Smooth muscle cell (in vitro differentiated cells): Measurements from ENCODE around the gene FLOT1. TPM values are rescaled to one million over a fixed set of nuclear protein-coding genes. Genes with fewer than 3 reads are reported as not detected.

Experiments used
- DNase-seq: peaks from one replicate; lab custom pipeline; 2025; ENCODE audit not compliant: unreplicated experiment; lab: John Stamatoyannopoulos, UW
- H2AFZ ChIP-seq: fragments of 200-600 bp; sonication (generic); 2 replicates; pipeline ENCODE4 v1.6.0; 2016; ENCODE audit warnings: antibody characterized with exemption, low read depth, mild to moderate bottlenecking
- H3F3A ChIP-seq: fragments of 200-600 bp; sonication (generic); 2 replicates; pipeline ENCODE4 v1.6.0; 2017; ENCODE audit warnings: antibody characterized with exemption, low read depth
- H3K27ac ChIP-seq: fragments of 200-600 bp; sonication (generic); 2 replicates; pipeline ENCODE4 v1.5.1; 2016; ENCODE audit warnings: low read depth, mild to moderate bottlenecking
- H3K27me3 ChIP-seq: fragments of 200-600 bp; sonication (generic); 2 replicates; pipeline ENCODE4 v1.6.1; 2016; ENCODE audit warnings: low read depth, mild to moderate bottlenecking
- H3K36me3 ChIP-seq: fragments of 200-600 bp; sonication (generic); 2 replicates; pipeline ENCODE4 v1.5.1; 2016; ENCODE audit warnings: low read depth
- H3K4me1 ChIP-seq: fragments of 200-600 bp; sonication (generic); 2 replicates; pipeline ENCODE4 v1.5.1; 2016; ENCODE audit warnings: low read depth
- H3K4me2 ChIP-seq: fragments of 200-600 bp; sonication (generic); 2 replicates; pipeline ENCODE4 v1.6.0; 2016; ENCODE audit warnings: mild to moderate bottlenecking
- H3K4me3 ChIP-seq: fragments of 200-600 bp; sonication (generic); 2 replicates; pipeline ENCODE4 v1.5.1; 2016; ENCODE audit warnings: mild to moderate bottlenecking
- H3K79me2 ChIP-seq: fragments of 200-600 bp; sonication (generic); 2 replicates; pipeline ENCODE4 v1.6.0; 2016; ENCODE audit warnings: low read depth, mild to moderate bottlenecking
- H3K9ac ChIP-seq: fragments of 200-600 bp; sonication (generic); 2 replicates; pipeline ENCODE4 v1.6.0; 2016; ENCODE audit warnings: low read depth
- H3K9me3 ChIP-seq: fragments of 200-600 bp; sonication (generic); replicated peaks from 2 replicates; pipeline ENCODE4 v1.5.1; 2016; ENCODE audit warnings: low read depth
- H4K20me1 ChIP-seq: fragments of 200-600 bp; sonication (generic); 2 replicates; pipeline ENCODE4 v1.6.0; 2016; ENCODE audit warnings: low read depth
- WGBS: methylation state at CpG from one replicate; pipeline ENCODE4 v1.1.7; 2016; ENCODE audit warnings: low lambda C conversion rate; 5-methylcytosine and 5-hydroxymethylcytosine counted together
- polyA plus RNA-seq: library from polyadenylated mRNA; unstranded; fragments of >200 nt; fragmentation: Nextera tagmentation; extraction: Ambion mirVana; gene quantifications from 2 replicates; pipeline ENCODE4 v1.2.1, GENCODE V29; 2016
- total RNA-seq: library from RNA; depleted of rRNA; stranded (reverse); fragments of >200 nt; gene quantifications from 2 replicates; pipeline ENCODE4 v1.2.3, GENCODE V29; 2014
- TF ChIP-seq, protein P1 (sequence below): fragments of 200-600 bp; sonication (generic); IDR thresholded peaks from 2 replicates; pipeline ENCODE4 v1.5.1; 2017; ENCODE audit warnings: borderline replicate concordance, mild to moderate bottlenecking, antibody characterized with exemption; ENCODE audit not compliant: insufficient read depth, poor library complexity, severe bottlenecking

Gene FLOT1
- total and polyA plus RNA-seq, 2 experiments from 2014 or later, result 87.6 to 117 TPM

- TF ChIP-seq, protein P1, sequence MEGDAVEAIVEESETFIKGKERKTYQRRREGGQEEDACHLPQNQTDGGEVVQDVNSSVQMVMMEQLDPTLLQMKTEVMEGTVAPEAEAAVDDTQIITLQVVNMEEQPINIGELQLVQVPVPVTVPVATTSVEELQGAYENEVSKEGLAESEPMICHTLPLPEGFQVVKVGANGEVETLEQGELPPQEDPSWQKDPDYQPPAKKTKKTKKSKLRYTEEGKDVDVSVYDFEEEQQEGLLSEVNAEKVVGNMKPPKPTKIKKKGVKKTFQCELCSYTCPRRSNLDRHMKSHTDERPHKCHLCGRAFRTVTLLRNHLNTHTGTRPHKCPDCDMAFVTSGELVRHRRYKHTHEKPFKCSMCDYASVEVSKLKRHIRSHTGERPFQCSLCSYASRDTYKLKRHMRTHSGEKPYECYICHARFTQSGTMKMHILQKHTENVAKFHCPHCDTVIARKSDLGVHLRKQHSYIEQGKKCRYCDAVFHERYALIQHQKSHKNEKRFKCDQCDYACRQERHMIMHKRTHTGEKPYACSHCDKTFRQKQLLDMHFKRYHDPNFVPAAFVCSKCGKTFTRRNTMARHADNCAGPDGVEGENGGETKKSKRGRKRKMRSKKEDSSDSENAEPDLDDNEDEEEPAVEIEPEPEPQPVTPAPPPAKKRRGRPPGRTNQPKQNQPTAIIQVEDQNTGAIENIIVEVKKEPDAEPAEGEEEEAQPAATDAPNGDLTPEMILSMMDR, result no peak
- no peak overlapping the region for H2AFZ ChIP-seq
- no peaks in the 10 kb centered on the region for H3K27me3 ChIP-seq
- no peaks in the 10 kb centered on the region for H4K20me1 ChIP-seq
- H3K36me3 ChIP-seq, result no peaks in the 10 kb centered on the region
- H3K27ac ChIP-seq, result peak overlapping the region; percentile 64
- H3K4me1 ChIP-seq, result peaks cover 4% of the 10 kb centered on the region
- 31% methylated on average over 5 of the region's 5 CpGs for WGBS
- no peaks in the 10 kb centered on the region for H3K9me3 ChIP-seq
- no peaks in the 10 kb centered on the region for H3K79me2 ChIP-seq
- H3F3A ChIP-seq, result peaks cover 13% of the 10 kb centered on the region
- no peak for DNase-seq
- H3K4me2 ChIP-seq, result peak overlapping the region; percentile 58
- no peak overlapping the region for H3K4me3 ChIP-seq
- H3K9ac ChIP-seq, result no peak overlapping the region
Measured at GRCh38 chr6:30787954-30788353, 45.5 kb upstream of the FLOT1 start.

- peaks cover 26% of the 10 kb centered on the region for H3K4me1 ChIP-seq
- no peaks in the 10 kb centered on the region for H3K79me2 ChIP-seq
- H3K36me3 ChIP-seq, result no peaks in the 10 kb centered on the region
- H3K9ac ChIP-seq, result peak overlapping the region; percentile 96
- TF ChIP-seq, protein P1, result no peak
- no peaks in the 10 kb centered on the region for H3K27me3 ChIP-seq
- no peaks in the 10 kb centered on the region for H3K9me3 ChIP-seq
- no peak overlapping the region for H3K4me3 ChIP-seq
- no peaks in the 10 kb centered on the region for H4K20me1 ChIP-seq
- peak overlapping the region; percentile 70 for H3K4me2 ChIP-seq
- H2AFZ ChIP-seq, result no peak overlapping the region
- no peak for DNase-seq
- H3K27ac ChIP-seq, result peak overlapping the region; percentile 100
- peaks cover 37% of the 10 kb centered on the region for H3F3A ChIP-seq
Measured at GRCh38 chr6:30782425-30783014, 40.0 kb upstream of the FLOT1 start.

- no peaks in the 10 kb centered on the region for H3K27me3 ChIP-seq
- no peaks in the 10 kb centered on the region for H3K36me3 ChIP-seq
- no peaks in the 10 kb centered on the region for H3K79me2 ChIP-seq
- peak overlapping the region; percentile 96 for H3K9ac ChIP-seq
- H3K4me1 ChIP-seq, result peaks cover 26% of the 10 kb centered on the region
- H3K27ac ChIP-seq, result peak overlapping the region; percentile 100
- no peaks in the 10 kb centered on the region for H3K9me3 ChIP-seq
- no peaks in the 10 kb centered on the region for H4K20me1 ChIP-seq
- no peak overlapping the region for H2AFZ ChIP-seq
- DNase-seq, result peak; percentile 86
- TF ChIP-seq, protein P1, result no peak
- 23% methylated on average over 13 of the region's 13 CpGs for WGBS
- no peak overlapping the region for H3K4me3 ChIP-seq
- peak overlapping the region; percentile 70 for H3K4me2 ChIP-seq
- H3F3A ChIP-seq, result peaks cover 36% of the 10 kb centered on the region
Measured at GRCh38 chr6:30781743-30782424, 39.4 kb upstream of the FLOT1 start.

DNA sequence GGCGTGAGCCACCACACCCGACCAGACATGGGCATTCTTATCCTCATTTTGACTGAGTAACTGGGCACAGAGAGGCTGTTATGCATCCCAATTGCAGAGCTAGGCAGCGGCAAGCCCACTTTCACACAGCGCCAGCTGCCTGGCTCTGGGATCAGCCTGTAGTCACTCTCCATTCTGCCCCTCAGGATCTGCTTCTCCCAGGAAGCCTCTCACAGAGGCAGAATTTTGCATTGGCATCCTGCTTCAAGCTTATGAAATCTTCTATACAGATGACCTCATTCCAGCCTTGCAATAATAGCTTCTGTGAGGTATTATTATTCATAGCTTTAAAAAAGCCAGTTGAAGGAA, 38.9 kb upstream of the FLOT1 start:
- Histone ChIP-seq H3K27me3 (no peaks in the 10 kb centered on the region), H3K4me1 (peaks cover 26% of the 10 kb centered on the region), H3K9me3 (no peaks in the 10 kb centered on the region), H3K79me2 (no peaks in the 10 kb centered on the region), H2AFZ (no peak overlapping the region), H3K4me2 (peak overlapping the region; percentile 61), H4K20me1 (no peaks in the 10 kb centered on the region), H3K27ac (peak overlapping the region; percentile 100), H3F3A (peaks cover 32% of the 10 kb centered on the region), H3K4me3 (no peak overlapping the region), H3K9ac (peak overlapping the region; percentile 96), H3K36me3 (no peaks in the 10 kb centered on the region)
- no peak for DNase-seq
- WGBS, result 84% methylated on average over 4 of the region's 4 CpGs
- TF ChIP-seq, protein P1, result no peak
